ENCODE data around the gene CASKIN1.

The CASKIN1 gene

DNA sequence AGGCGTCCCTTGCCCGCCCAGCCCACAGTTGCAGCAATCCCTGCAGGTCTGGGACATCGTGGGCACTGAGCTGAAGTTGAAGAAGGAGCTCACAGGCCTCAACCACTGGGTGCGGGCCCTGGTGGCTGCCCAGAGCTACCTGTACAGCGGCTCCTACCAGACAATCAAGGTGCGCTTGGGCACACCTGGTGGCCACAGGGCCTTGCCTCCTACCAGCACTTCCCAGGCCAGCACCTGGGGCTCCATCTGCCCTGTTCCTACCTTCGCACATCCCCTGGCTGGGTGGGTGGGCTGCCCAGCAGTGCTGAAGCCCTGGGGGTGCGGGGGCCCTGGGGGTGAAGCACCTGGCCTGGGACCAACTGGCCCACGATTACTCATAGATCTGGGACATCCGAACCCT lies 21.0 kb downstream of the CASKIN1 start:
- Histone ChIP-seq H3K36me3 (peaks cover 67% of the 10 kb centered on the region), H3K9me3 (ENCODE audit: severe bottlenecking) (no peaks in the 10 kb centered on the region), H3K4me3 (ENCODE audit: low read depth, low read length) (no peak overlapping the region), H3K27me3 (ENCODE audit: insufficient read depth, low read depth, severe bottlenecking) (no peaks in the 10 kb centered on the region), H3K27ac (no peak overlapping the region)
- no peak for DNase-seq
- no peak for TF ChIP-seq CTCF (IDR thresholded peaks at IDR 0.05; ENCODE audit: low read depth, low read length)

GRCh38 chr16:2174396-2175131 lies 21.8 kb downstream of the CASKIN1 start:
- no peaks in the 10 kb centered on the region for H3K9me3 ChIP-seq (ENCODE audit: severe bottlenecking)
- H3K27me3 ChIP-seq (ENCODE audit: insufficient read depth, low read depth, severe bottlenecking) = no peaks in the 10 kb centered on the region
- peaks cover 64% of the 10 kb centered on the region for H3K36me3 ChIP-seq
- DNase-seq = no peak
- TF ChIP-seq CTCF (IDR thresholded peaks at IDR 0.05; ENCODE audit: low read depth, low read length) = no peak
- H3K27ac ChIP-seq = no peak overlapping the region
- H3K4me3 ChIP-seq (ENCODE audit: low read depth, low read length) = no peak overlapping the region

GRCh38 chr16:2173916-2174315 lies 22.5 kb downstream of the CASKIN1 start:
- DNase-seq = no peak
- no peak overlapping the region for H3K27ac ChIP-seq

GRCh38 chr16:2173366-2173765 lies 23.0 kb downstream of the CASKIN1 start:
- Histone ChIP-seq H3K27me3 (ENCODE audit: insufficient read depth, low read depth, severe bottlenecking) (no peaks in the 10 kb centered on the region), H3K36me3 (peaks cover 61% of the 10 kb centered on the region), H3K27ac (no peak overlapping the region), H3K9me3 (ENCODE audit: severe bottlenecking) (no peaks in the 10 kb centered on the region), H3K4me3 (ENCODE audit: low read depth, low read length) (no peak overlapping the region)
- DNase-seq = no peak
- TF ChIP-seq CTCF (IDR thresholded peaks at IDR 0.05; ENCODE audit: low read depth, low read length) = no peak

More at GRCh38 chr16:2173916-2174315, 22.5 kb downstream of the CASKIN1 start:
- no peaks in the 10 kb centered on the region for H3K9me3 ChIP-seq (ENCODE audit: severe bottlenecking)
- peaks cover 62% of the 10 kb centered on the region for H3K36me3 ChIP-seq
- no peak overlapping the region for H3K4me3 ChIP-seq (ENCODE audit: low read depth, low read length)
- no peak for TF ChIP-seq CTCF (IDR thresholded peaks at IDR 0.05; ENCODE audit: low read depth, low read length)
- H3K27me3 ChIP-seq (ENCODE audit: insufficient read depth, low read depth, severe bottlenecking) = no peaks in the 10 kb centered on the region

DNA sequence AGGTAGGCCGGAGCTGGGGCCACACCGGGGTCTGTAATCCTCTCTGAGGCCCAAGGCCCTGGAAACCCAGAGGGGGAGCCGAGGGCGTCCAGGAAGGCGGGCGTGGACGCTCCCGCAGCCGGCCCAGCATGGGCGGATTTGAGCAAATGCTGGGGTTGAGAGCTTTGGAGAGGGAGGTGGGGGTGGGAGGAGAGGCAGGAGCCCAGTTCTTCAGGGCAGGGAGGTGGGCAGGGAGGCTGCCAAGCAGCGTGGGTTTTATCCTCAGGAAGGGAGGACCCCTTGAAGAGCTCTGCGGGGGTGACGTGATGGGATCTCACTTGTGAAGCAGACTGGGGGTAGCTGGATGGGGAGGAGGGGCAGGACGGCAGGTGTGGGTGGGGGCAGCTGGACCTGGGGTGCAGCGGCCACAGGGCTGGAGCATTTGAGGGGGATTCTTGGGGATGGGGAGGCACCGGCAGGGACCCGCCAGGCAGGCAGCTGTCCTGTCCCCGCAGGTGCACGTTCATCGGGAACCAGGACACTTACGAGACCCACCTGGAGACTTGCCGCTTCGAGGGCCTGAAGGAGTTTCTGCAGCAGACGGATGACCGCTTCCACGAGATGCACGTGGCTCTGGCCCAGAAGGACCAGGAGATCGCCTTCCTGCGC lies 23.6 kb downstream of the CASKIN1 start:
- TF ChIP-seq CTCF (IDR thresholded peaks at IDR 0.05; ENCODE audit: low read depth, low read length) = no peak
- Histone ChIP-seq H3K36me3 (peaks cover 61% of the 10 kb centered on the region), H3K9me3 (ENCODE audit: severe bottlenecking) (no peaks in the 10 kb centered on the region), H3K27ac (no peak overlapping the region), H3K4me3 (ENCODE audit: low read depth, low read length) (no peak overlapping the region), H3K27me3 (ENCODE audit: insufficient read depth, low read depth, severe bottlenecking) (no peaks in the 10 kb centered on the region)
- no peak for DNase-seq
